ENCODE data around the gene MBNL2.

DNA sequence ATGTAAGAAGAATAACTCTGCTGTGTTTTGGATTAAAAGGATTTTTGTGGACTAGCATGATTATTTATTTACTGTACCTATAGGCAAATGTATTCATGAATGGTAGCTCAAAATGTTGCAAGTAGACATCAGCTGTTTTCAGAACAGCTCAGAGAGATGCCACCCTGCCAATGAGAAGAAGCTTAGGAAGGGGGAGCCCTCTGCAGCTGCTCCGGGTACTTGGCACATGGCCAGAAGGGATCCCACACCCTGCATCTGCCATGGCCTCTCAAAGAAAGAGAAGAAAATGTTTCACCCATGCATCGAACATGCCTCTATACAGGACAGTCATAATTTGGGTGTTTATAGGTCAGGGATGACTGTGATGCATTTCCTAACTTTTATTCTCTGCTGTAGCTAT is 30.5 kb upstream of the MBNL2 start:
- no peak for TF ChIP-seq POLR2AphosphoS5 (IDR thresholded peaks at IDR 0.05)
- TF ChIP-seq, protein P1, sequence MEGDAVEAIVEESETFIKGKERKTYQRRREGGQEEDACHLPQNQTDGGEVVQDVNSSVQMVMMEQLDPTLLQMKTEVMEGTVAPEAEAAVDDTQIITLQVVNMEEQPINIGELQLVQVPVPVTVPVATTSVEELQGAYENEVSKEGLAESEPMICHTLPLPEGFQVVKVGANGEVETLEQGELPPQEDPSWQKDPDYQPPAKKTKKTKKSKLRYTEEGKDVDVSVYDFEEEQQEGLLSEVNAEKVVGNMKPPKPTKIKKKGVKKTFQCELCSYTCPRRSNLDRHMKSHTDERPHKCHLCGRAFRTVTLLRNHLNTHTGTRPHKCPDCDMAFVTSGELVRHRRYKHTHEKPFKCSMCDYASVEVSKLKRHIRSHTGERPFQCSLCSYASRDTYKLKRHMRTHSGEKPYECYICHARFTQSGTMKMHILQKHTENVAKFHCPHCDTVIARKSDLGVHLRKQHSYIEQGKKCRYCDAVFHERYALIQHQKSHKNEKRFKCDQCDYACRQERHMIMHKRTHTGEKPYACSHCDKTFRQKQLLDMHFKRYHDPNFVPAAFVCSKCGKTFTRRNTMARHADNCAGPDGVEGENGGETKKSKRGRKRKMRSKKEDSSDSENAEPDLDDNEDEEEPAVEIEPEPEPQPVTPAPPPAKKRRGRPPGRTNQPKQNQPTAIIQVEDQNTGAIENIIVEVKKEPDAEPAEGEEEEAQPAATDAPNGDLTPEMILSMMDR (IDR thresholded peaks at IDR 0.05), result no peak
